Omental fat pad (tissue), 4 donors: ENCODE results near the gene IL25. TPM values are rescaled to one million over a fixed set of nuclear protein-coding genes. Genes with fewer than 3 reads are reported as not detected.
"Not testable (repeated sequence)": the region's sequence is repeated elsewhere in the genome, so short reads cannot be mapped to it uniquely, and the experiment has no call there.

Source experiments
- ATAC-seq: fragments of 150-250 bp; one replicate; pipeline ENCODE4 v1.9.1; 2016; ENCODE audit warnings: mild to moderate bottlenecking, moderate library complexity; ENCODE audit not compliant: low FRiP score
- DNase-seq: peaks from one replicate; pipeline ENCODE4 v3.0.0-alpha.2; 2019; ENCODE audit warnings: low spot score
- total RNA-seq, 4 donors: library from RNA; depleted of rRNA; stranded (reverse); fragments of >200 nt; gene quantifications; one replicate each; pipeline ENCODE4 v1.1.0, GENCODE V29; 2016
- TF ChIP-seq, protein P1 (sequence below), 3 donors: fragments of 450-650 bp; IDR thresholded peaks; one replicate each; pipeline ENCODE4 v1.5.1; 2016 to 2017; ENCODE audit warnings: antibody characterized with exemption in 3 of 3, mild to moderate bottlenecking in 3 of 3, moderate library complexity in 2 of 3

The IL25 gene
- total RNA-seq, 4 donors from 2014 or later: not detected

- TF ChIP-seq, protein P1, sequence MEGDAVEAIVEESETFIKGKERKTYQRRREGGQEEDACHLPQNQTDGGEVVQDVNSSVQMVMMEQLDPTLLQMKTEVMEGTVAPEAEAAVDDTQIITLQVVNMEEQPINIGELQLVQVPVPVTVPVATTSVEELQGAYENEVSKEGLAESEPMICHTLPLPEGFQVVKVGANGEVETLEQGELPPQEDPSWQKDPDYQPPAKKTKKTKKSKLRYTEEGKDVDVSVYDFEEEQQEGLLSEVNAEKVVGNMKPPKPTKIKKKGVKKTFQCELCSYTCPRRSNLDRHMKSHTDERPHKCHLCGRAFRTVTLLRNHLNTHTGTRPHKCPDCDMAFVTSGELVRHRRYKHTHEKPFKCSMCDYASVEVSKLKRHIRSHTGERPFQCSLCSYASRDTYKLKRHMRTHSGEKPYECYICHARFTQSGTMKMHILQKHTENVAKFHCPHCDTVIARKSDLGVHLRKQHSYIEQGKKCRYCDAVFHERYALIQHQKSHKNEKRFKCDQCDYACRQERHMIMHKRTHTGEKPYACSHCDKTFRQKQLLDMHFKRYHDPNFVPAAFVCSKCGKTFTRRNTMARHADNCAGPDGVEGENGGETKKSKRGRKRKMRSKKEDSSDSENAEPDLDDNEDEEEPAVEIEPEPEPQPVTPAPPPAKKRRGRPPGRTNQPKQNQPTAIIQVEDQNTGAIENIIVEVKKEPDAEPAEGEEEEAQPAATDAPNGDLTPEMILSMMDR (IDR thresholded peaks at IDR 0.05): no peak
- ATAC-seq: no peak
Observed at GRCh38 chr14:23385244-23385641, 12.6 kb downstream of the IL25 start.

GRCh38 chr14:23385642-23386265 lies 13.1 kb downstream of the IL25 start:
- DNase-seq (no peak), ATAC-seq (no peak)
- TF ChIP-seq, protein P1 (IDR thresholded peaks at IDR 0.05): no peak

More at GRCh38 chr14:23385244-23385641, 12.6 kb downstream of the IL25 start:
- DNase-seq: no peak

DNA sequence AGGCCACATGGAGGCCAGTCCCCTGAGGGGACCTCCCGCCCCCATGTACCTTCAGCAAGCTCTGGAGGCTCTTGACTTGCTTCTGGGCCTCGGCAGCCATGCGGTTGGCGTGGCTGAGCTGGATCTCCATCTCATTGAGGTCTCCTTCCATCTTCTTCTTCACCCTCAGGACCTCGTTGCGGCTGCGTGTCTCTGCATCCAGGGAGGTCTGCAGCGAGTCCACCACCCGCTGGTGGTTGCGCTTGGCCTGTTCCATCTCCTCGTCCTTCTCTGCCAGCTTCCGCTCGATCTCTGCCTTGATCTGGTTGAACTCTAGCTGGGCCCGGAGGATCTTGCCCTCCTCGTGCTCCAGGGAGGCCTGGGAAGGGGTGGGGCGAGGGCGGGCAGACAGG lies 13.7 kb downstream of the IL25 start:
- DNase-seq, ATAC-seq: not testable (repeated sequence)

GRCh38 chr14:23386999-23387398 lies 14.4 kb downstream of the IL25 start:
- TF ChIP-seq, protein P1 (IDR thresholded peaks at IDR 0.05): no peak

GRCh38 chr14:23387916-23388882 lies 15.6 kb downstream of the IL25 start:
- ATAC-seq: no peak
- no peak for DNase-seq
- TF ChIP-seq, protein P1 (IDR thresholded peaks at IDR 0.05): no peak

More at GRCh38 chr14:23386999-23387398, 14.4 kb downstream of the IL25 start:
- ATAC-seq: no peak
- DNase-seq: no peak

GRCh38 chr14:23388996-23389395 lies 16.4 kb downstream of the IL25 start:
- ATAC-seq (no peak), DNase-seq (no peak)
- TF ChIP-seq, protein P1 (IDR thresholded peaks at IDR 0.05): no peak

GRCh38 chr14:23389396-23389795 lies 16.8 kb downstream of the IL25 start:
- DNase-seq (no peak), ATAC-seq (no peak)
- TF ChIP-seq, protein P1 (IDR thresholded peaks at IDR 0.05): no peak

DNA sequence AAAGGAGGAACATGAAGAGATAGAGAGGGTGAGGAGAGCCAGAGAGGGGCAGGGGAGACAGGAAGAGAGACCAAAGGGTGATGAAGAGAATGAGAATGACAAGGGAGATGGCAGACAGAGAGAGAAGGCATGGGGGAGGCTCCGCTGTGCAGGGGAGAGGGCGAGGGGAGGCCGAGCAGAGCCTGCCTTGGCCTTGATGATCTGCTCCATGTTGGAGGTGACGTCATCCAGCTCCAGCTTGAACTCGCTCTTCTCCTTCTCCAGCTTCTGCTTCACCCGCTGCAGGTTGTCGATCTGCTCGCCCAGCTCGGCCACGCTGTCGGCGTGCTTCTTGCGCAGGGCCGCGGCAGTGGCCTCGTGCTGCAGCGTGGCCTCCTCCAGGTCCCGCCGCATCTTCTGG lies 17.3 kb downstream of the IL25 start:
- DNase-seq: not testable (repeated sequence)
- ATAC-seq: peak; percentile 11
